Ovary (tissue), 9 donors: ENCODE data around the gene VAC14. TPM values are rescaled to one million over a fixed set of nuclear protein-coding genes. Genes with fewer than 3 reads are reported as not detected.

Experiments
- DNase-seq, 5 donors: peaks; one replicate each; pipeline ENCODE4 v3.0.0-alpha.2; 2019 to 2020
- H3K27ac ChIP-seq, 2 donors: fragments of 200-600 bp; one replicate each; pipeline versions ENCODE4 v1.5.1 to v1.8.0; 2019 to 2022
- H3K27me3 ChIP-seq: fragments of 200-600 bp; one replicate; pipeline ENCODE4 v1.8.0; 2022
- H3K36me3 ChIP-seq: fragments of 200-600 bp; sonication (generic); one replicate; pipeline ENCODE4 v1.5.1; 2019
- H3K4me1 ChIP-seq: one replicate; pipeline ENCODE4 v1.8.1; 2013; ENCODE audit warnings: mild to moderate bottlenecking, moderate library complexity; ENCODE audit not compliant: insufficient read depth
- H3K4me3 ChIP-seq: fragments of 200-600 bp; sonication (generic); one replicate; pipeline ENCODE4 v1.5.1; 2017
- H3K9me3 ChIP-seq, 2 donors: fragments of 200-600 bp in 1 of 2; sonication (generic) in 1 of 2; one replicate each; pipeline versions ENCODE4 v1.5.1 to v1.8.1; 2013 to 2019; ENCODE audit warnings: mild to moderate bottlenecking in 1 of 2, moderate library complexity in 1 of 2
- CTCF ChIP-seq, 3 donors: fragments of 450-650 bp in 2 of 3; fragments of 200-600 bp in 1 of 3; IDR thresholded peaks; one replicate each; pipeline versions ENCODE4 v1.5.1 to v1.8.0; 2016 to 2022; ENCODE audit warnings: antibody characterized with exemption in 3 of 3, mild to moderate bottlenecking in 1 of 3
- EP300 ChIP-seq: sonication (generic); formaldehyde crosslinking; IDR thresholded peaks from one replicate; pipeline ENCODE4 v1.6.1; 2017; ENCODE audit warnings: antibody characterized with exemption
- POLR2A ChIP-seq: fragments of 450-650 bp; IDR thresholded peaks from one replicate; pipeline ENCODE4 v1.6.1; 2017; ENCODE audit warnings: antibody characterized with exemption, mild to moderate bottlenecking, moderate library complexity
- WGBS, 3 donors: extraction: QIAGEN DNeasy Blood & Tissue Kit in 1 of 3; methylation state at CpG; one replicate each; pipeline versions ENCODE4 v1.1.5 to v1.1.7; 2013 to 2017; 5-methylcytosine and 5-hydroxymethylcytosine counted together
- intact Hi-C, 4 donors: fragments of 100-400 bp; cut with DNase I; formaldehyde crosslinking; loops; one replicate each; pipeline versions ENCODE4 v1.11.0 to v1.15.1; 2022 to 2023
- polyA plus RNA-seq, 2 donors: library from polyadenylated mRNA; stranded (reverse); fragments of 200-250 nt in 1 of 2; fragments of 350-450 nt in 1 of 2; fragmentation: Illumina TruSeq in 1 of 2; extraction: RNeasy Lipid Tissue Mini Kit (QIAGEN cat#74804) in 1 of 2; gene quantifications; one replicate each; pipeline ENCODE4 v1.2.3, GENCODE V29; 2013 to 2014
- total RNA-seq, 7 donors: library from RNA; depleted of rRNA in 2 of 7; stranded (reverse); fragments of >200 nt in 2 of 7; fragmentation: NEBNext Ultra II Directional in 3 of 7; extraction: Animal tissue kit (Norgen Biotek cat#: 25700) in 3 of 7; gene quantifications; one replicate each; pipeline versions ENCODE4 v1.1.0 to v1.2.4, GENCODE V29; 2016 to 2023
- donor health status: DM: no; HTN: no; CAD: no; lungs with moderate emphysema.
- donor health status: DM: no; HTN: no; CAD: no.
- donor health status: Bipolar disorder and iron deficiency.
- donor health status: DM: yes; HTN: yes; CAD: no.
- donor health status: DM: no; HTN: no; CAD: no.
- donor health status: DM: yes; HTN: yes; CAD: no.

Gene VAC14
- total and polyA plus RNA-seq, 9 donors: 9.9 to 32.4 (median 21.1) TPM

- Histone ChIP-seq H3K27ac (no peak overlapping the region), H3K9me3 (no peaks in the 10 kb centered on the region), H3K4me3 (no peak overlapping the region), H3K4me1 (no peaks in the 10 kb centered on the region), H3K27me3 (no peaks in the 10 kb centered on the region), H3K36me3 (no peaks in the 10 kb centered on the region)
- no peak for TF ChIP-seq CTCF (IDR thresholded peaks at IDR 0.05)
- no peak for TF ChIP-seq EP300
- TF ChIP-seq POLR2A: no peak
- DNase-seq: no peak
- intact Hi-C loops: loop anchor here in 1 of 4 donors (5.0 kb wide), 1 partner anchor 239 kb away; no protein-coding TSS in a partner anchor
- WGBS, 3 donors: 76 to 86% (median 80%) methylated on average over 8 of the region's 8 CpGs
Observed at GRCh38 chr16:70766176-70766575, 34.8 kb downstream of the VAC14 start.

DNA sequence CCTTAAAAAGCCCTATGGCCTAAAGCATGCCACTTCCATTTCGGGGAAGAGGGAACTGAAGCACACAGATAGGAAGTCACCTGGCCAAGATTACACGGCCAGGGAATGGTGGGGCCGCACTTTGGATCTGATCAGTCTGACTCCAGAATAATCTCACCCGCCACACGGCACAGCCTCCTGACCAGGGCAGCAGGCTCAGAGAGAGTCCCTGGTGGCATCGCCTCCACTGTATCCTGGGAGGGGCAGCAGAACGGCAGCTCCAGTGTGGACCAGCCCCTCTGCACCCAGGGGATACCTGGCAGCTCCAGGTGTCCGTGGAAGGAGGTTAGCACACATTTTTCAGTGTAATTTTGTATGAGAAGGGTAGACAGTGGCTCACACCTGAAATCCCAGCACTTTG lies 35.5 kb downstream of the VAC14 start:
- H3K27me3 ChIP-seq: no peaks in the 10 kb centered on the region
- no peak for DNase-seq
- no peaks in the 10 kb centered on the region for H3K4me1 ChIP-seq
- no peak overlapping the region for H3K4me3 ChIP-seq
- 89 to 95% (median 92%) methylated on average over 8 of the region's 8 CpGs for WGBS, 3 donors
- H3K27ac ChIP-seq: no peak overlapping the region
- intact Hi-C loops: loop anchor here in 1 of 4 donors (5.0 kb wide), 1 partner anchor 238 kb away; no protein-coding TSS in a partner anchor
- TF ChIP-seq EP300 (no peak), POLR2A (no peak), CTCF (IDR thresholded peaks at IDR 0.05) (no peak)
- no peaks in the 10 kb centered on the region for H3K9me3 ChIP-seq
- H3K36me3 ChIP-seq: no peaks in the 10 kb centered on the region

DNA sequence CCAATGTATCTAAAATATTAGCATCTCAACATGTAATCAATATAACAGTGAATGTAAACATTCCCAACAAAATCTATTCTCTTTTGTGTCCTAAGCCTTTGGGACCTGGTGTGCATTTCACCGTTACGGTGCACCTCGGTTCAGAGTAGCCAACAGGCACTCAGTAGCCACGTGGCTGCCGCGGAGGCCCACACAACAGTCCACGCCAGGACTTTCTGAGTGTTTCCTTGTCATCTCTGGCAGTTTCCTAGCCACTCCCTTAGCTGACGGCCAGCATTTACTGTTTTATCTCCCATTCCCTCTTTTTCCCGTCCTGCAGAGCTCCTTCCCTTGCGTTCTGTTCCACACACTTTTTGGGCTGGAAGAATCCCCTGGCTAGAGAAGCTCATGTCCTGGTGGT lies 36.3 kb downstream of the VAC14 start:
- H3K36me3 ChIP-seq: no peaks in the 10 kb centered on the region
- no peaks in the 10 kb centered on the region for H3K4me1 ChIP-seq
- no peak for TF ChIP-seq POLR2A
- TF ChIP-seq CTCF (IDR thresholded peaks at IDR 0.05): no peak
- no peak for TF ChIP-seq EP300
- H3K9me3 ChIP-seq: no peaks in the 10 kb centered on the region
- WGBS, 3 donors: 90 to 93% (median 92%) methylated on average over 10 of the region's 10 CpGs
- no peaks in the 10 kb centered on the region for H3K27me3 ChIP-seq
- H3K27ac ChIP-seq: no peak overlapping the region
- intact Hi-C loops: loop anchor here in 2 of 4 donors (5.0 kb wide), 2 partner anchors 82 to 237 kb away; no protein-coding TSS in a partner anchor
- DNase-seq: no peak
- H3K4me3 ChIP-seq: no peak overlapping the region

GRCh38 chr16:70760221-70760620 lies 40.7 kb downstream of the VAC14 start:
- no peaks in the 10 kb centered on the region for H3K9me3 ChIP-seq
- TF ChIP-seq POLR2A (no peak), EP300 (no peak), CTCF (IDR thresholded peaks at IDR 0.05) (no peak)
- intact Hi-C loops: loop anchor here in 1 of 4 donors (5.0 kb wide), 1 partner anchor 78 kb away; no protein-coding TSS in a partner anchor
- DNase-seq: no peak
- 67 to 69% (median 68%) methylated on average over 3 of the region's 3 CpGs for WGBS, 3 donors
- H3K4me3 ChIP-seq: no peak overlapping the region
- H3K4me1 ChIP-seq: no peaks in the 10 kb centered on the region
- no peaks in the 10 kb centered on the region for H3K27me3 ChIP-seq
- no peaks in the 10 kb centered on the region for H3K36me3 ChIP-seq
- H3K27ac ChIP-seq: no peak overlapping the region
